Mesendoderm (in vitro differentiated cells): Measurements from ENCODE around the gene MYLK4.
A peak's percentile ranks its signal among the peaks of the same experiment; 100 is the strongest.

Experiments
- DNase-seq: peaks from one replicate; pipeline ENCODE4 v3.0.0; 2013
- H2AK5ac ChIP-seq: 2 replicates; pipeline ENCODE4 v1.6.1; 2013; ENCODE audit warnings: low read length, inconsistent platforms
- H2BK120ac ChIP-seq: 2 replicates; pipeline ENCODE4 v1.6.1; 2013; ENCODE audit warnings: low read depth, mild to moderate bottlenecking, low read length, moderate library complexity, mixed read lengths
- H2BK15ac ChIP-seq: replicated peaks from 2 replicates; pipeline ENCODE4 v1.6.1; 2013; ENCODE audit warnings: low read depth, mild to moderate bottlenecking, moderate library complexity
- H2BK5ac ChIP-seq: 2 replicates; pipeline ENCODE4 v1.6.1; 2013; ENCODE audit warnings: low read length, inconsistent platforms
- H3K18ac ChIP-seq: 2 replicates; pipeline ENCODE4 v1.6.1; 2013; ENCODE audit warnings: mild to moderate bottlenecking, low read length, mixed read lengths
- H3K23ac ChIP-seq: one replicate; pipeline ENCODE4 v1.6.1; 2013; ENCODE audit warnings: low read length
- H3K27ac ChIP-seq: 2 replicates; pipeline ENCODE4 v1.5.1; 2013; ENCODE audit warnings: low read depth, mild to moderate bottlenecking, inconsistent platforms, low read length, moderate library complexity
- H3K27me3 ChIP-seq: 2 replicates; pipeline ENCODE4 v1.6.1; 2013; ENCODE audit warnings: low read length, control low read depth, mild to moderate bottlenecking, inconsistent platforms; ENCODE audit not compliant: insufficient read depth, poor library complexity
- H3K36me3 ChIP-seq: 2 replicates; pipeline ENCODE4 v1.6.1; 2013; ENCODE audit warnings: low read length, inconsistent platforms; ENCODE audit not compliant: control insufficient read depth, insufficient read depth
- H3K4ac ChIP-seq: one replicate; pipeline ENCODE4 v1.6.1; 2013; ENCODE audit warnings: low read depth, mild to moderate bottlenecking, low read length, moderate library complexity
- H3K4me1 ChIP-seq: 2 replicates; pipeline ENCODE4 v1.6.1; 2013; ENCODE audit warnings: low read depth, low read length, inconsistent platforms; ENCODE audit not compliant: control insufficient read depth
- H3K4me2 ChIP-seq: 2 replicates; pipeline ENCODE4 v1.6.1; 2013; ENCODE audit warnings: low read length
- H3K4me3 ChIP-seq: 2 replicates; pipeline ENCODE4 v1.5.1; 2013; ENCODE audit warnings: mild to moderate bottlenecking, low read length
- H3K56ac ChIP-seq: one replicate; pipeline ENCODE4 v1.6.1; 2013; ENCODE audit warnings: low read length
- H3K79me1 ChIP-seq: 2 replicates; pipeline ENCODE4 v1.6.1; 2013; ENCODE audit warnings: low read length, inconsistent platforms
- H3K79me2 ChIP-seq: 2 replicates; pipeline ENCODE4 v1.6.1; 2013; ENCODE audit warnings: mild to moderate bottlenecking, low read length; ENCODE audit not compliant: control insufficient read depth, insufficient read depth
- H3K9ac ChIP-seq: 2 replicates; pipeline ENCODE4 v1.6.1; 2013; ENCODE audit warnings: low read length, inconsistent platforms
- H4K5ac ChIP-seq: one replicate; pipeline ENCODE4 v1.6.1; 2013; ENCODE audit warnings: low read length
- H4K8ac ChIP-seq: one replicate; pipeline ENCODE4 v1.6.1; 2013; ENCODE audit warnings: low read depth, mild to moderate bottlenecking, control low read depth, low read length, moderate library complexity
- WGBS: extraction: QIAGEN DNeasy Blood & Tissue Kit; methylation state at CpG from one replicate; pipeline ENCODE4 v1.1.7; 2013; ENCODE audit warnings: low lambda C conversion rate, missing lambda C conversion rate; ENCODE audit not compliant: insufficient coverage; ENCODE audit errors: extremely low coverage; 5-methylcytosine and 5-hydroxymethylcytosine counted together

MYLK4 gene

GRCh38 chr6:2695454-2696095 is 55.1 kb downstream of the MYLK4 start:
- Histone ChIP-seq H3K27me3 (no peaks in the 10 kb centered on the region), H2BK5ac (no peak overlapping the region), H3K18ac (no peak overlapping the region), H4K8ac (no peak overlapping the region), H3K79me2 (no peaks in the 10 kb centered on the region), H4K5ac (no peak overlapping the region), H3K56ac (no peak overlapping the region), H2BK15ac (no peak overlapping the region), H3K4ac (no peak overlapping the region), H3K79me1 (no peaks in the 10 kb centered on the region), H3K9ac (no peak overlapping the region), H3K4me2 (no peak overlapping the region), H2AK5ac (no peak overlapping the region), H2BK120ac (no peak overlapping the region), H3K4me3 (no peak overlapping the region), H3K27ac (no peak overlapping the region), H3K4me1 (no peaks in the 10 kb centered on the region), H3K23ac (no peak overlapping the region), H3K36me3 (no peaks in the 10 kb centered on the region)
- DNase-seq, result peak; percentile 25
- no CpG with 5 or more reads among the region's 5 CpGs for WGBS

- H2BK120ac ChIP-seq, result no peak overlapping the region
- no peak overlapping the region for H3K9ac ChIP-seq
- no peak overlapping the region for H2BK5ac ChIP-seq
- no peaks in the 10 kb centered on the region for H3K36me3 ChIP-seq
- H4K8ac ChIP-seq, result no peak overlapping the region
- no peak overlapping the region for H3K4ac ChIP-seq
- no peak overlapping the region for H3K4me2 ChIP-seq
- peaks cover 2% of the 10 kb centered on the region for H3K4me1 ChIP-seq
- no peaks in the 10 kb centered on the region for H3K79me1 ChIP-seq
- H3K18ac ChIP-seq, result no peak overlapping the region
- H3K4me3 ChIP-seq, result no peak overlapping the region
- DNase-seq, result no peak
- no peak overlapping the region for H2BK15ac ChIP-seq
- no peak overlapping the region for H3K23ac ChIP-seq
- H2AK5ac ChIP-seq, result no peak overlapping the region
- H3K27ac ChIP-seq, result no peak overlapping the region
- WGBS, result no CpG with 5 or more reads among the region's 1 CpG
- no peaks in the 10 kb centered on the region for H3K79me2 ChIP-seq
- H3K27me3 ChIP-seq, result no peaks in the 10 kb centered on the region
- no peak overlapping the region for H3K56ac ChIP-seq
- H4K5ac ChIP-seq, result no peak overlapping the region
Measured at GRCh38 chr6:2693231-2693630, 57.5 kb downstream of the MYLK4 start.

DNA sequence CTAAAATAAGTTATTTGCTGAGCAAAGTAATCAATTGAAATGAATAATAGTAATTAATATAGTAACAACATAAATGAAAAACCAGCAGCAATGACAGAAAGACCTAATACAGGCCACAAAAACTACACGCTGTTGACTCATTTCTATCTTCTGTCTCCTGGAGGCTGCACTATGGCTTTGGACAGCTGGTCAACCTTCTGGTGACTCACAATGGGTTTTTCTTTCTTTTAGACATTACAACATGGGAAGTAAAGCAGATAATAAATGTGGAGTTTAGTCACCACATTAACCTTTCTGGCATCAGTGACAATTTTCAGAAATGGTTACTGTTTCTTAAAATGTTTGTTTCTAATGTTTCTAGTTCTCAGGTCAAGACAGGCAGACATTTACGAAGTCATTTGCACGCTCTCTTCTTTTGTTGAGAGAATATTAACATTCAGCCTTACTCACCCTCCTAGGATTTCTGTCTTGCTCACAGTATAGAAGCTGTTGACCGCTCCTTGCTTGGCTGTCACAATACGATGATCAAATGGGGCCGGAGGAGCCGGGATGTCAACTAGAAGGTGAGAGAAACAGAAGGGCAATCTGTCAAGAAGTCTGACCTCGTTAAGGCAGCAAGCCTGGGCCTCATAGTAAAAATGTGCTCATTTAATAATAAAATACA is 62.2 kb downstream of the MYLK4 start:
- Histone ChIP-seq H3K27me3 (no peaks in the 10 kb centered on the region), H3K4me1 (peaks cover 2% of the 10 kb centered on the region)

GRCh38 chr6:2687456-2687855 is 63.3 kb downstream of the MYLK4 start:
- DNase-seq, result peak; percentile 16
- no peak overlapping the region for H2BK5ac ChIP-seq
- H4K5ac ChIP-seq, result no peak overlapping the region
- WGBS, result no CpG with 5 or more reads among the region's 7 CpGs
- no peak overlapping the region for H2BK15ac ChIP-seq
- no peak overlapping the region for H3K4me2 ChIP-seq
- no peak overlapping the region for H3K9ac ChIP-seq
- no peak overlapping the region for H2AK5ac ChIP-seq
- no peak overlapping the region for H3K56ac ChIP-seq
- H4K8ac ChIP-seq, result no peak overlapping the region
- no peaks in the 10 kb centered on the region for H3K79me2 ChIP-seq
- H3K23ac ChIP-seq, result no peak overlapping the region
- H3K27me3 ChIP-seq, result no peaks in the 10 kb centered on the region
- no peaks in the 10 kb centered on the region for H3K36me3 ChIP-seq
- peaks cover 2% of the 10 kb centered on the region for H3K4me1 ChIP-seq
- no peak overlapping the region for H3K27ac ChIP-seq
- H3K4me3 ChIP-seq, result no peak overlapping the region
- H2BK120ac ChIP-seq, result no peak overlapping the region
- H3K79me1 ChIP-seq, result no peaks in the 10 kb centered on the region
- H3K18ac ChIP-seq, result no peak overlapping the region
- no peak overlapping the region for H3K4ac ChIP-seq

More for the DNA sequence above, 62.2 kb downstream of the MYLK4 start:
- no peak overlapping the region for H2BK5ac ChIP-seq
- no peak overlapping the region for H3K23ac ChIP-seq
- no peak overlapping the region for H3K4ac ChIP-seq
- H2BK15ac ChIP-seq, result no peak overlapping the region
- no peak overlapping the region for H2AK5ac ChIP-seq
- H3K36me3 ChIP-seq, result no peaks in the 10 kb centered on the region
- H3K79me2 ChIP-seq, result no peaks in the 10 kb centered on the region
- DNase-seq, result no peak
- no peak overlapping the region for H2BK120ac ChIP-seq
- H3K79me1 ChIP-seq, result no peaks in the 10 kb centered on the region
- H4K8ac ChIP-seq, result no peak overlapping the region
- no peak overlapping the region for H3K18ac ChIP-seq
- no peak overlapping the region for H3K4me2 ChIP-seq
- no peak overlapping the region for H3K56ac ChIP-seq
- WGBS, result no CpG with 5 or more reads among the region's 8 CpGs
- no peak overlapping the region for H4K5ac ChIP-seq
- H3K4me3 ChIP-seq, result no peak overlapping the region
- H3K9ac ChIP-seq, result no peak overlapping the region
- H3K27ac ChIP-seq, result no peak overlapping the region

DNA sequence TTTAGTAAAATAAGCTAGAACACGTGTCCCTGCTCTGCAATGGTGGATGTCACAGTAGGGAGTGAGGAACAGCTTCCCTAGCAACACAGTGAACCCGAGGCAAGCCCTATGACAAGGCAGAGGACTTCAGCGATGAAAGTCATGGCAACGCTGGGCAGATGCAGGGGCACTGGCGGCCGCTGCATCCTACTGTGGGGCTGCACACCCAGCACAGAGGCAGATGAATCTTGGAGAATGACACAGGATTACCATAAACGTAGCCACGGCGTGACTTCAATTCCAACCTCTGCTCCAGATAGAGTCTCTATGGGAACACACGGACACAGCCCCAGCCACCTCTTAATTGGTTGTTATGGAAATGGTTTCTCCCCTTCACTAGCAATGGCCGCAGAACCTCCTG is 64.2 kb downstream of the MYLK4 start:
- no peak overlapping the region for H3K27ac ChIP-seq
- no CpG with 5 or more reads among the region's 11 CpGs for WGBS
- H3K36me3 ChIP-seq, result no peaks in the 10 kb centered on the region
- H3K4me2 ChIP-seq, result no peak overlapping the region
- no peak overlapping the region for H3K4me3 ChIP-seq
- H4K5ac ChIP-seq, result no peak overlapping the region
- H2BK5ac ChIP-seq, result no peak overlapping the region
- H3K4ac ChIP-seq, result no peak overlapping the region
- no peaks in the 10 kb centered on the region for H3K79me2 ChIP-seq
- no peak overlapping the region for H3K56ac ChIP-seq
- H2AK5ac ChIP-seq, result no peak overlapping the region
- no peak overlapping the region for H2BK120ac ChIP-seq
- H3K79me1 ChIP-seq, result no peaks in the 10 kb centered on the region
- H3K4me1 ChIP-seq, result peaks cover 2% of the 10 kb centered on the region
- H3K27me3 ChIP-seq, result no peaks in the 10 kb centered on the region
- H4K8ac ChIP-seq, result no peak overlapping the region
- H3K18ac ChIP-seq, result no peak overlapping the region
- H3K9ac ChIP-seq, result no peak overlapping the region
- no peak overlapping the region for H2BK15ac ChIP-seq
- DNase-seq, result no peak
- H3K23ac ChIP-seq, result no peak overlapping the region
